IMR-90 (cell line): ENCODE measurements around the gene ARID4B. TPM values are rescaled to one million over a fixed set of nuclear protein-coding genes. Genes with fewer than 3 reads are reported as not detected.

Experiments
- ATAC-seq: fragments of 200-7000 bp; cut with Tn5 transposase; 2 replicates; pipeline ENCODE4 v1.9.1; 2020; ENCODE audit warnings: low read depth, mild to moderate bottlenecking, moderate library complexity
- BruUV-seq: library from RNA; stranded (reverse); fragments of 400-500 nt; replicated peaks from 2 replicates; lab custom pipeline; 2021; lab: Mats Ljungman, UMichigan
- CTCF ChIA-PET: fragments of 300-600 bp; formaldehyde crosslinking; extraction: SDS; loops from one replicate; lab custom pipeline; 2021; ENCODE audit warnings: antibody characterized with exemption; lab: Yijun Ruan, JAX
- POLR2A ChIA-PET: fragments of 300-600 bp; sonication (Branson Sonifier 250); formaldehyde crosslinking; loops from one replicate; lab custom pipeline; 2022; ENCODE audit warnings: antibody characterized with exemption; ENCODE audit not compliant: unreplicated experiment; lab: Charles Lee
- DNase-seq: peaks from one replicate; pipeline ENCODE4 v3.0.0; 2013
- H2AFZ ChIP-seq: replicated peaks from 2 replicates; pipeline ENCODE3; 2013; ENCODE audit warnings: low read length, mild to moderate bottlenecking; ENCODE audit not compliant: poor library complexity
- H2AK5ac ChIP-seq: 2 replicates; pipeline ENCODE4 v1.6.1; 2013; ENCODE audit warnings: low read depth, low read length, inconsistent platforms
- H2AK9ac ChIP-seq: replicated peaks from 2 replicates; pipeline ENCODE3; 2013; ENCODE audit warnings: mild to moderate bottlenecking, low read depth, low read length, moderate library complexity; ENCODE audit not compliant: poor library complexity
- H2BK120ac ChIP-seq: 2 replicates; pipeline ENCODE4 v1.6.1; 2013; ENCODE audit warnings: low read depth, low read length, inconsistent platforms
- H2BK15ac ChIP-seq: 3 replicates; pipeline ENCODE4 v1.6.1; 2013; ENCODE audit warnings: low read depth, low read length, inconsistent platforms
- H2BK20ac ChIP-seq: 2 replicates; pipeline ENCODE4 v1.6.1; 2013; ENCODE audit warnings: low read depth, mild to moderate bottlenecking, inconsistent platforms, low read length, moderate library complexity
- H2BK5ac ChIP-seq: 2 replicates; pipeline ENCODE4 v1.6.1; 2013; ENCODE audit warnings: mild to moderate bottlenecking, low read depth, low read length, inconsistent platforms; ENCODE audit not compliant: poor library complexity, severe bottlenecking
- H3K14ac ChIP-seq: replicated peaks from 2 replicates; pipeline ENCODE4 v1.6.1; 2013; ENCODE audit warnings: low read depth, low read length, inconsistent platforms
- H3K18ac ChIP-seq: 2 replicates; pipeline ENCODE4 v1.6.1; 2013; ENCODE audit warnings: low read depth, low read length, control low read depth
- H3K23ac ChIP-seq: 2 replicates; pipeline ENCODE4 v1.6.1; 2013; ENCODE audit warnings: low read depth, low read length, inconsistent platforms
- H3K27ac ChIP-seq: 2 replicates; pipeline ENCODE4 v1.5.1; 2013; ENCODE audit warnings: mild to moderate bottlenecking, control low read depth, low read length; ENCODE audit not compliant: insufficient read depth
- H3K27me3 ChIP-seq: 2 replicates; pipeline ENCODE4 v1.6.1; 2013; ENCODE audit warnings: low read length; ENCODE audit not compliant: control insufficient read depth, insufficient read depth
- H3K36me3 ChIP-seq: 2 replicates; pipeline ENCODE4 v1.6.1; 2013; ENCODE audit warnings: low read length, mixed read lengths; ENCODE audit not compliant: control insufficient read depth, insufficient read depth
- H3K4ac ChIP-seq: 2 replicates; pipeline ENCODE4 v1.6.1; 2013; ENCODE audit warnings: low read depth, low read length, inconsistent platforms
- H3K4me1 ChIP-seq: 2 replicates; pipeline ENCODE4 v1.6.1; 2013; ENCODE audit warnings: low read length, mixed read lengths; ENCODE audit not compliant: control insufficient read depth, insufficient read depth
- H3K4me2 ChIP-seq: 2 replicates; pipeline ENCODE4 v1.6.1; 2013; ENCODE audit warnings: low read depth, mild to moderate bottlenecking, control low read depth, low read length, moderate library complexity
- H3K4me3 ChIP-seq: 2 replicates; pipeline ENCODE4 v1.5.1; 2013; ENCODE audit warnings: low read depth, mild to moderate bottlenecking, control low read depth, low read length, moderate library complexity; ENCODE audit not compliant: insufficient read depth
- H3K56ac ChIP-seq: 2 replicates; pipeline ENCODE4 v1.6.1; 2013; ENCODE audit warnings: low read length, inconsistent platforms; ENCODE audit not compliant: insufficient read depth; ENCODE audit errors: extremely low read depth
- H3K79me1 ChIP-seq, 2 experiments: 2 replicates each; pipeline ENCODE4 v1.6.1; 2013; ENCODE audit warnings: low read length in 2 of 2, inconsistent platforms in 1 of 2, low read depth in 1 of 2
- H3K9ac ChIP-seq: 2 replicates; pipeline ENCODE4 v1.6.1; 2013; ENCODE audit warnings: low read depth, low read length, control low read depth
- H3K9me1 ChIP-seq: 2 replicates; pipeline ENCODE4 v1.6.1; 2013; ENCODE audit warnings: low read length, inconsistent platforms; ENCODE audit not compliant: insufficient read depth
- H3K9me3 ChIP-seq: 2 replicates; pipeline ENCODE4 v1.6.1; 2013; ENCODE audit warnings: low read length; ENCODE audit not compliant: control insufficient read depth, insufficient read depth
- H4K20me1 ChIP-seq: 2 replicates; pipeline ENCODE4 v1.6.1; 2013; ENCODE audit warnings: low read length, inconsistent platforms; ENCODE audit not compliant: insufficient read depth
- H4K5ac ChIP-seq: 2 replicates; pipeline ENCODE4 v1.6.1; 2013; ENCODE audit warnings: mild to moderate bottlenecking, low read depth, low read length, control low read depth
- H4K8ac ChIP-seq, 2 experiments: 2 replicates each; pipeline ENCODE4 v1.6.1; 2013; ENCODE audit warnings: low read depth in 2 of 2, low read length in 2 of 2, control low read depth in 1 of 2, inconsistent platforms in 1 of 2
- H4K91ac ChIP-seq: 2 replicates; pipeline ENCODE4 v1.6.1; 2013; ENCODE audit warnings: low read depth, low read length, inconsistent platforms; ENCODE audit not compliant: insufficient read depth
- CEBPB ChIP-seq: IDR thresholded peaks from 2 replicates; pipeline ENCODE4 v1.6.1; 2012; ENCODE audit warnings: low read depth, low read length, improper control_type of control experiment
- CTCF ChIP-seq: conservative IDR thresholded peaks from 2 replicates; pipeline ENCODE4 v1.5.1; 2012; ENCODE audit warnings: mild to moderate bottlenecking, low read depth, low read length, improper control_type of control experiment
- FOS ChIP-seq: fragments of 150-350 bp; IDR thresholded peaks from 2 replicates; pipeline ENCODE4 v1.6.1; 2016; ENCODE audit warnings: low read depth, low read length
- MXI1 ChIP-seq: IDR thresholded peaks from 2 replicates; pipeline ENCODE4 v1.6.1; 2012; ENCODE audit warnings: low read depth, mild to moderate bottlenecking, low read length, moderate library complexity, borderline replicate concordance
- POLR2A ChIP-seq: IDR thresholded peaks from 2 replicates; pipeline ENCODE4 v1.6.1; 2012; ENCODE audit warnings: mild to moderate bottlenecking, low read depth, low read length
- RCOR1 ChIP-seq: IDR thresholded peaks from 2 replicates; pipeline ENCODE4 v1.6.1; 2012; ENCODE audit warnings: mild to moderate bottlenecking, low read length, improper control_type of control experiment; ENCODE audit not compliant: insufficient replicate concordance
- RFX5 ChIP-seq: IDR thresholded peaks from 2 replicates; pipeline ENCODE4 v1.8.0; 2012; ENCODE audit warnings: low read depth, mild to moderate bottlenecking, low read length, moderate library complexity
- USF2 ChIP-seq: fragments of 150-350 bp; IDR thresholded peaks from 2 replicates; pipeline ENCODE4 v1.6.1; 2017; ENCODE audit warnings: mild to moderate bottlenecking, antibody characterized with exemption, low read length, low read depth
- WGBS, 2 experiments: methylation state at CpG; one replicate each; pipeline versions ENCODE4 v1.1.5 to v1.1.7; 2013; ENCODE audit warnings: missing lambda C conversion rate in 2 of 2; ENCODE audit not compliant: insufficient read length in 1 of 2; ENCODE audit errors: extremely low coverage in 2 of 2; 5-methylcytosine and 5-hydroxymethylcytosine counted together
- dilution Hi-C: fragments of 300-500 bp; cut with HindIII; formaldehyde crosslinking; loops from one replicate; pipeline ENCODE4 v1.14.3; 2018; ENCODE audit warnings: low sequenced_read_pairs; ENCODE audit not compliant: unreplicated experiment
- in situ Hi-C: fragments of 300-500 bp; cut with MboI; formaldehyde crosslinking; loops from 3 replicates; pipeline ENCODE4 v1.14.3; 2019; ENCODE audit warnings: low sequenced_read_pairs, inconsistent platforms, mixed read lengths
- intact Hi-C: fragments of 100-400 bp; cut with micrococcal nuclease; formaldehyde crosslinking; loops from 2 replicates; pipeline ENCODE4 v1.10.0; 2022
- polyA plus RNA-seq, 3 experiments: library from polyadenylated mRNA; depleted of rRNA; stranded (reverse); fragments of >200 nt; gene quantifications; 2 replicates each; pipeline ENCODE4 v1.2.3, GENCODE V29; 2012; ENCODE audit warnings: low replicate concordance in 1 of 3
- total RNA-seq: library from RNA; depleted of rRNA; stranded (reverse); fragments of >200 nt; gene quantifications from 2 replicates; pipeline ENCODE4 v1.2.3, GENCODE V29; 2012

The ARID4B gene
- total and polyA plus RNA-seq, 2 of the 4 experiments (the other 2 are of a cell fraction), result 8.5 to 16.0 TPM

- TF ChIP-seq RFX5 (no peak), FOS (no peak)
Measured at GRCh38 chr1:235246022-235246948, 81.7 kb downstream of the ARID4B start (continued).

GRCh38 chr1:235244974-235245592 is 82.9 kb downstream of the ARID4B start:
- ChIA-PET CTCF (no interaction called here), POLR2A (no interaction called here)
- intact Hi-C loops, result no loop called here
- ATAC-seq (no peak), DNase-seq (peak; percentile 18)
- Histone ChIP-seq H3K9me1 (no peaks in the 10 kb centered on the region), H4K91ac (no peak overlapping the region), H3K79me1 (peaks cover 14 to 17% of the 10 kb centered on the region in 2 experiments), H3K23ac (peak overlapping the region; percentile 17; the same call in 1 of the 2 replicates), H2BK5ac (no peak overlapping the region), H3K56ac (no peak overlapping the region), H2AK5ac (no peak overlapping the region), H3K36me3 (peaks cover 8% of the 10 kb centered on the region), H2BK15ac (no peak overlapping the region), H2BK20ac (no peak overlapping the region), H2BK120ac (no peak overlapping the region), H3K27ac (no peak overlapping the region), H4K8ac (no peak overlapping the region), H2AFZ (no peak overlapping the region), H3K4ac (no peak overlapping the region), H3K9ac (no peak overlapping the region), H3K14ac (no peak overlapping the region), H3K4me2 (no peak overlapping the region), H3K18ac (no peak overlapping the region), H4K20me1 (no peaks in the 10 kb centered on the region; the same call in 1 of the 2 replicates), H3K9me3 (no peaks in the 10 kb centered on the region), H2AK9ac (no peak overlapping the region), H3K27me3 (no peaks in the 10 kb centered on the region), H4K5ac (no peak overlapping the region), H3K4me3 (no peak overlapping the region), H3K4me1 (no peaks in the 10 kb centered on the region; the same call in 1 of the 2 replicates)
- 100% methylated on average over 1 of the region's 9 CpGs; no CpG with 5 or more reads in 1 of the 2 experiments for WGBS, 2 experiments
- no TSS peak for BruUV-seq
- in situ Hi-C loops, result no loop called here
- TF ChIP-seq MXI1 (no peak), USF2 (no peak), CEBPB (0 out of 2 replicates have a peak, but pooled peaks have one; percentile 22), RCOR1 (no peak), POLR2A (no peak), CTCF (no peak), RFX5 (no peak)
- dilution Hi-C loops, result no loop called here
